GM21717 (cell line): ENCODE measurements around the gene DBH.

Experiments used
- ATAC-seq: cut with Tn5 transposase; IDR thresholded peaks from one replicate; pipeline ENCODE4 v1.9.1; 2021; ENCODE audit warnings: mild to moderate bottlenecking, moderate library complexity; ENCODE audit not compliant: unreplicated experiment

DBH gene

DNA sequence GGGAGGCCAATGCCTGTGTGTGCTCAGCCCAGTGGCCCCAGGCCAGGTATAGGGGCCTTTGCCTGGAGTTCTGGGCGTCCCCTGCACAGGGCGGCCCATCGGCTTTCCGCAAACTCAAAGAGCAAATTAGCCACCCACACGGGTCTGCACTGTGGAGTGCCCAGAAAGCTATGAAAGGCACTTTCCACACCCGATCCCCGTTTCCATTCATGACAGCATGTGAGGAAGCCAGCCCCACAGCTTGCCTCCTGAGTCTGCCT, 5.2 kb downstream of the DBH start:
- no peak for ATAC-seq

DNA sequence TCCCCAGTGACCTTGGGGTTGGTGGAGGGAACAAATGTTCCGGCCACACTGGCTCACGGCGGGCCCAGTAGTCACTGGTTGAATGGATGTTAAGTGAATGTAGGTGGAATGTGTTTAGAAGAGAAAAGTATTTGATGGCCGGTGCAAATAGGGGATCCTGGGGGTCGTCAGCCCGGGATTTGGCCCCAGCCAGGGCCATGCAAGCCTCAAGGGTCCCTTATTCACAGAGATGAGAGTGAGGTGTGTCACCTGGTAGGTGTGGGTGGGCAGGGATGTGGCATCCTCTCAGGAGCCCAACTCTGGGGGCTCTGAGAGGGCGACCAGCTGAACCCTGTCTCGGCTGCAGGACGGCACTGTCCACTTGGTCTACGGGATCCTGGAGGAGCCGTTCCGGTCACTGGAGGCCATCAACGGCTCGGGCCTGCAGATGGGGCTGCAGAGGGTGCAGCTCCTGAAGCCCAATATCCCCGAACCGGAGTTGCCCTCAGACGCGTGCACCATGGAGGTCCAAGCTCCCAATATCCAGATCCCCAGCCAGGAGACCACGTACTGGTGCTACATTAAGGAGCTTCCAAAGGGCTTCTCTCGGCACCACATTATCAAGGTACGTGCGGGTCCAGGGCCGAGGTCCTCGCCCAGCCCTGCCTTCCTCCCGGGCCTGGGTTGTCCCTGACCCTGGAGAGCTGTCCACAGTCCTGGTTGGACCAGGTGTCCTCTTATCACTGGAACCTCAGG, 5.9 kb downstream of the DBH start:
- ATAC-seq = no peak

DNA sequence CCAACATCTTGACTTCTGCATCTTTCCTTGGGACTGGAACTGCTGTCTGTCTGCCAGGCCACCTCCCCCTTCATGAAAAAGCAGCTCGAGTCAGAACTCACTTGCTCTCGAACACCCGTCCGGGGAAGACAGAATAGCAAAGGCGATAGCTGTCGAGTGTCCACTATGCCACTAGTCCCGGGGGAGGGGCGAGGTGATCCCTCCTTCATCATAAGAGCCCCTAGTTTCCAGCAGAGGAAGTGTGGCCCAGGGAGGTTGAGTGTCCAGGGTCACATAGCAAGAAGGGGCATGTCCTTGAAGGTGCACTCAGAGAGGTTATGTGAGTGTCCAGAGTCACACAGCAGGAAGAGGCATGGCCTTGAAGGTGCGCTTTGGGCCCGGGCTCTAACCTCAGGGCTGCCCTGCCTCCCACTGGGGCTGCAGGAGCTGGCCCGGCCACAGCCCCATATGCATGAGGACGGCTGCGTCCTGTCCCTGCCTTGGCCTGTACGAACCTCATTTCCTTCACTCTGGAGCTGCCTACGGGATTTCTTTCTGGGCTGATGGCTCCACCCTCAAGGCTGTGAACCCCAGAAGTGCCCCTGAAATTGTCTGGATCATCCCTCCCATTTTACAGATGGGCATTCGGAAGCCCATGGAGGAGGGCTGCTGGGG, 6.7 kb downstream of the DBH start:
- ATAC-seq = no peak

DNA sequence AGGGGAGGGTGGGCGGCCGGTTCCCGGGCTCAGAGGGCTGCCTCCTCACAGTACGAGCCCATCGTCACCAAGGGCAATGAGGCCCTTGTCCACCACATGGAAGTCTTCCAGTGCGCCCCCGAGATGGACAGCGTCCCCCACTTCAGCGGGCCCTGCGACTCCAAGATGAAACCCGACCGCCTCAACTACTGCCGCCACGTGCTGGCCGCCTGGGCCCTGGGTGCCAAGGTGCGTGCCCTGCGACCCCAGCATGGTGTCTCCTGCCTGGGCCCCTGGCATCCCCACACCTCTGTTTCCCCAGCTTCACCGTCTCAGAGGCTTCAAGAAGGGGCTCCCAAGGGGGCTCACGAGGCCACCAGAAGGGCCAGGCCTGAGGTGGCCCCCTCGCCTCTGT, 7.2 kb downstream of the DBH start:
- no peak for ATAC-seq

DNA sequence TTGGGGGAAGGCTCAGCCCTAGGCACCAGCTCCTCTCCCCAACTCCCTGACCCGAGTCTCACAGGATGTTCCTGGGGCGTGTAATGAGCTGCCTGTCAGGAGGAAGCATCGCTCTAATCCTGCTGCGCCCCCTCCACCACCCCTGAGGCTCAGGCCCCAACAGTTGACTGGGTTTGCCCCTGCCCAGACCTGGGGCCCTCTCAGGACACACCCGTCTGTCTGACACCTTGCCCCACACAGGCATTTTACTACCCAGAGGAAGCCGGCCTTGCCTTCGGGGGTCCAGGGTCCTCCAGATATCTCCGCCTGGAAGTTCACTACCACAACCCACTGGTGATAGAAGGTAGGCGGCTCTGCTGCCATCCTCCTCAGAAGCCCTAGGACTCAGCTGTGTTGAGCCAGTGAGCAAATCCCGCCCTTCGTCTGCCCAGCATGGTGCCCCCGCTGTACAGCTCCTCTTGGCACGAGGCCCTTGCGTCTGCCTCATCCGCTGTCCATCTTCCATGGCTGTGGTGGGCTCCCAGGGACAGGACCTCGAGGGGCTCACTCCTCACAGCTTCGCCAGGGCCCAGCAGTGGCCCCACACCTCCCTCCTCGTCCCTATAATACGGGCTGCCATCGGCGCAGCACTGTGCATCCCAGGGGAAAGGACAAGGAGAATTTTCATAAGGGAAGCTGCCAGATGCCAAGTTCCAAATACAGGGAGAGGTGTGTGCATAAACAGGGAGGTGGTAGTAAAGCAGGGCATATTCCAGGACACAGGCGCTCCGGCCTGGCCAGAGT, 8.0 kb downstream of the DBH start:
- no peak for ATAC-seq

DNA sequence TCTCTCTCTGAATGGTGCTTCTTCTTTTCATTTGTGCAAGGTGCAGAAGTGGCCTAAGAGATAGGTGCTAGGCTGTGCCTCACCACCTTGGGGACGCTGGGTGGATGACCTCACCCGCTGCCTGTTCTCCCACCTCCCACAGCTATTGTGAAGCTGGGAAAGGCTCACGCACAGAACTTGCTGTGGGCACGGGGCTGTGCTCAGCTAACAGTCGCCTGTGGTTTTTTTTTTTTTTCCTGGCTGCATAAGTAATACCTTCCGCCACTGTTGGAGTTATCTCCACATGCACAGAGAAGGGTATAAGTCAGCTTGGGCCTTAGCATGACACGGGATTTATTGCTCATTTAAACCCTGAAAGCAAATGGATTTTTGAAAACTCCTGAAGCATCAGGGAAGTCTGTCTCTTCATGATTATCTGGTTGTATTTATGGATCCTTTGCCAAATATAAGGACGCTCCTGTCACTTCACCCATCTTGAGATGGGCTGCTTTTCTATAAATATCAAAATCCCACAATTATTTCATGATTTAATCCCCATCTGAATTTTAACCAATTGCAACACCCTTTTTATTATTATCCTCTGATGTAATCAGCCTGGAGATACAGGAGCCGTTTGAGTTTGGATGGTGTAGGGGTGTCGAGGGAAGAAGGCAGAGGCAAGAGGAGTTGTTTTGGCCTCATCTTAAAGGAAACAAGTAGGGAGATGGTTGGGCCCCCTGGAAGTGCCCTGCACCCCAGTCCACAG, 9.0 kb downstream of the DBH start:
- ATAC-seq = no peak

DNA sequence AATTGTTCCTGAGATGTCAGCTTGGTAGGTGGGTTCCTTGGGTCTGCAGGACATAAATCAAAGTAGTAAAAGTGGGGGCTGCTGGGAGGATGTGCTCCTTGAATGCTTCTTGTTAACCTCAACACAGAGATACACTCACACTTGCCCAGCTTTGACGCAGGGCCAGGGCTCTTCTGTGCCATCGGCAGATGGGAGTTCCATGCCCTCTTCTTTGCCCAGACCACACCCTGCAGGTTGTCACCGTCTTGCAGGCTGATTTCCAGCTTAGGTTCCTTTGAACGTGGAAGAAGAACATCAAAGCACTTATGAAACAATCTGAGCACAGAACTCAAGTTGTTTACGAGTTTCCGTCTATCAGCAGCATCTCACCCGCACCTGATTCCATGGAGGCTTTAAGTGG, 11.0 kb downstream of the DBH start:
- ATAC-seq = no peak

DNA sequence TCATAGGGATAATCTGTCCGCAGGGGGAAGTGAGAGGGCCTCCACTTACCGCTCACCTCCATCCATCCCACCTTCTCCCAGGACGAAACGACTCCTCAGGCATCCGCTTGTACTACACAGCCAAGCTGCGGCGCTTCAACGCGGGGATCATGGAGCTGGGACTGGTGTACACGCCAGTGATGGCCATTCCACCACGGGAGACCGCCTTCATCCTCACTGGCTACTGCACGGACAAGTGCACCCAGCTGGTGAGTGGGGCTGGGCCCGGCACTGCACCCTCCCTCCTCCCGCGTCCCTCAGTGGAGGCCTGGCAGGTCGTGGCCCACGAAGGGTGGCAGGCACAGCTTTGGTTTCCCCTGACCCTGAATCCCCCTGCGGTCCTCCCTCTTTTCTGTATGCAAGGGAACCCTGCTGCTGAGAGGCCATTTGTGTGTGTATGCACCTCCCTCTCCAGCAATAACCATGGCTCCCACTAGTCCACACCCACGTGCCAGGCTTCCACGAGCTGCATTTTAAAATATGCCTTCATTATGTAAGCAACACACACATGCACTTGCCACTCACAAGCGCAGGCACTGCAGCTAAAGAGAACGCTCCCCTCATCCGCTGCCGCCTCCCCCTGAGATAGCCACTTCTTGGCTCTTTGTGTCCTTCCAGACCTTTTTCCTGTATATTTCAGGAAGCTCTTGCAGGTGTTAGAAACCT, 11.8 kb downstream of the DBH start:
- ATAC-seq = no peak

DNA sequence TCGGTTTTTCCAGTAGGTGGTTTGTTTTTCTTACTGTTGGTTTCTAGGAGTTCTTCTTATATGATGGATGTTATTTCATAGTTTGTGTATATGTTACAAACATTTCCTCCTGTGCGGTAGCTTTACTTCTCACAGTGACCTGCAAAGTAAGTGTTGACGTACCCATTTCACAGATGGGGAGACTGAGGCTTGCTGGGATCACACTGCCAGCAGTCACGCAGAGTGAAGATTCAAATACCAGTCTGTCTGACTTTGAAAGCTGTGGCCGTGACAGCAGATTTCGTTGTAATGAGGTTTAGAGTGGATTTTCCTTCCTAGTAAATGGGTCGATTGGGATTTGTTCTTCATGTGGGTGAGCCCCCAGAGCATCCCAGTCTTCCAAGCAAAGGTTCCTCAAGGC, 13.0 kb downstream of the DBH start:
- ATAC-seq = no peak

DNA sequence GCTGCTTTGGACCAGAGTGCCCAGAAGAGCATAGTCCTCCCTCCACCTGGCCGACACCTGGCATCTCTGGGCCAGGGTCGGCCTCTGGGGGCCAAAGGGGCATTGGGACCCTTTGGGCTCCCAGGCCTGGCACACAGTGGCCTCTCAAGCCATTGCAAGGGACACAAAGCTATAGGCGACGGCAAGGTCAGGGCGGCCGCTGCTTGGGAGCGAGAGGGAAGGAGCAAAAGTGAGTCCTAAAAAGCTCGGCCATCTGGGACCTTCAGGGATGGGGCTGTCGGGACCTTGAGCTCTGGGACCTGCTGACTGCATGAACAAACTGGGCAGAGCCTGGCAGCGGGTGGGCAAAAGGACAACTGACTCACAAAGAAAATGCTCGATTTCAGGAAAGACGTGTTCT, 13.9 kb downstream of the DBH start:
- no peak for ATAC-seq

DNA sequence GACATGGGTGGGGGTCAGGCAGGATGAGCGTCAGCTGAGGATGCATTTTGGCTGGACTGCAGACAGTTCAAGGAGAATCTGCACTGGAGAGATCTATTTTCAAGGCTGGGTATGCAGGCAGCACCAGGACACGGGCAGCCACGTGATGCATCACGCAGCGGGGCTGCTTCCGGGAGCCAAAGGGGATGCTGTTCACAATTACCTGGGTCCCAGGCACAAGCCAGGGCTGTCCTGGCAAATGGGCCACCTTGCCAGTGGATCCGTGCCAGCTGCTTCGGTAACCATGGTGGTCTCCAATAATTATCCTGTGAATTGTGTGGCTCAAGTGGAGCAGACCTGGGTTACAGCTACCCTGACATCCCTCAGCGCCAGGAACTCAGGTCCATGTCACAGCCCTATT, 17.5 kb downstream of the DBH start:
- no peak for ATAC-seq

DNA sequence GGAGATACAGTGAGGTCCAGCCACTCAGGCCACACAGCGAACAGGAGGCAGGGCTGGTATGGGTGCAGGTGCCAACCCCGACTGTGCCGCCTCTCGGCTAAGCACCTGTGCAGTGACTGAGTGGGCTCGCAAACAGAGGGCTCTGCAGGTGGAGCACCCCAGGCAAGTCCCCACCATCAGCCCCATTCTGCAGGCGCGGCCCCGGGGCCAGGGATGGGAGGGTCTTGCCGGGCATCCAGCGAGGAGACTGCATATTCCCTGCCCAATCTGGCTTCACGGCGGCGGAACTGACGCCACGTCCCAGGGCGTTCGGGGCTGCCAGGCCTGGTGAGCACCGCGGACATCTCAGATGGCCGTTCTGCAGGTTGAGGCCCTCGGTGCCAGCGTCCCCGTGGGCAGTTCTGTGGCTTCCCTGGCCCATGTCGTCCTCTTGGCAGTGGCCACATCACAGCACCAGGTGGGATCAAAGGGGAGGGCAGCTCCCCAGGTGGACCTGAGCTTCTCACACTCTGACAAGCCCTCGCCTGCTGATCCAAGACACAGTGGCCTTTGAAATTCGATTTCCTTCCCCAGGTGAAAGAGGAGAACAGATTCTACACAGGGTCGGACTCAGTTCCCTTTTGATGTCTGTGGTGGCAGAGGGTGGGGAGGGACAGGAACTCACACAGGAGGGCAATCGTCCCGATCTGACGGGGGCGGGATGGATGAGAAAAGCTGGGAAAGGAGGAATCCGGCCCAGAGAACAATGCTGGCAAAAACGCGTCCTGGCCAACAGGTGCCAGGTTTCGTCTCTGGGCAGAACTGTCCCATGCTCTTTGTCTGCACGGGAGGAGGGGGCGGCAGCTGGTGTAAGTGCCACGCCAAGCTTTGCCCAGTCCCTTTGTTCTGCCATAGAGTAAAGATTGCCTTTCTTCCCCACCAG, 18.8 kb downstream of the DBH start:
- ATAC-seq = no peak

DNA sequence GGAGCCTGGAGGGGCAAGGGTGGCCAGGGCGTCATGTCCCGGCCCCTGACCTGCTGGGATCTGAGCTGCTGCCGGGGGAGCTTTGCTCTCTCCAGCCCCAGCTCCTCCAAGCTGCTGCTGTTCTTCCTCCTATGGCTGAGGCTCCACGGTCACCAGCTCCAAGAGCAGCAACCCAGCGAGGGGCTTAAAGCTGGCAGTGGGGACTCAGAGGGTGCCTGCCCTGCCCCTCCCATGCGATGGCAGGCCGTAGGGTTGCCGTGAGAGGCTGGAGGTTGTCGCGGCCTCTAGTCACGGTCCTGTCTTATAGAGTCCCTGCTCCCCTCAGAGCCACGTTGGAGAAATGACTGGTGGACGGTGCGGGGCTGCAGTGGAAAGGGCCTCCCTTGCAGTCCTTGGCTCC, 19.5 kb downstream of the DBH start:
- no peak for ATAC-seq

DNA sequence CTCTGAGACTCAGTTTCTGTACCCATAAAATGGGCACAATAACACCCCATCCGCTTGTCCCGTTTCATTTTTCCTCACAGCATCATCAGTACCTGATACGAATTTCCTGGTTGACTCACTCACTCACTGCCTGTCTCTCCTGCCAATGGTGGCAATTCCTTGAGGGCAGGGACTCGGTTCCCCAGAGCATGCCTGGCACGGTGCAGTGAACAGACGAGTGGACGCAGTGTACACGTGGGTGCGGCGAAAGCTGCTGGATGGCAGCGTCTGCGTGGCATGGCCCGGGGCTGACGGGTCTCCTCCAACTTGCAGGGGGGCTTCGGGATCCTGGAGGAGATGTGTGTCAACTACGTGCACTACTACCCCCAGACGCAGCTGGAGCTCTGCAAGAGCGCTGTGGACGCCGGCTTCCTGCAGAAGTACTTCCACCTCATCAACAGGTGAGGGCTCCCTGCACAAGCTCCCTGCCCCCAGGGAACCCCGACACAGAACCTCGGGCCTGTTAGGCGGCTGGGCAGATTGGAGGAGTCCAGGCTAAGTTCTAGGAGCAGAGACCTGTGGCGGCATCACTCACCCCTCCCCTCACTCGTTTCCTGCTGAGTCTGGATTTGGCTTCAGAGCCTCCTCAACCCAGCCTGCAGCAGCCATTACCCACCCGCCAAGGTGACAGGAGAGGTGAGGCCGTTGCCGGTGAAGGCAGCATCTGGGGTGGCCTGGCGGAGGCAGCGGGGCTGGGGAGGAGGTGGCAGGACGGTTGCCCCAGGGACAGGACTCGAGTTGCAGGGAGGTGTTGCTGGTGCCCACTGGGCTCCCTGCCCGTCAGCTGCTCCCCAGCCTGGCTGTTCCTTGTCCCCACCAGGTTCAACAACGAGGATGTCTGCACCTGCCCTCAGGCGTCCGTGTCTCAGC, 20.3 kb downstream of the DBH start:
- no peak for ATAC-seq

DNA sequence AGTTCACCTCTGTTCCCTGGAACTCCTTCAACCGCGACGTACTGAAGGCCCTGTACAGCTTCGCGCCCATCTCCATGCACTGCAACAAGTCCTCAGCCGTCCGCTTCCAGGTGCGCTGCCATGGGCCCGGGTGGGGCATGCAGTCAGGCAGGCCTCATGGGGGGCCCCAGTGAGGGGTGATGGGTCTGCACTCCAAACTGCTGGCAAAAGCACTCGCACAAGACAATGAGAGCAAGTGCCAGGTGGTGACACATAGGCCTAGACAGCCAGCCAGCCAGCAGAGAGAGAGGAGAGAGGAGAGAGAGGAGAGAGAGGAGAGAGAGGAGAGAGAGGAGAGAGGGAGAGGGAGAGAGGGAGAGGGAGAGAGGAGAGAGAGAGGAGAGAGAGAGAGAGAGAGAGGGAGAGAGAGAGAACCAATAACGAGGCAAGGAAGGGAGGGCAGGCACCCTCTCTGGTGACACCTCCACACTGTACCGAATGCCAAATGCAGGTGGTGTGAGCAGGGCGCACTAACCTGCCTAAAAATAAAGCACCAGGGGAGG, 21.0 kb downstream of the DBH start:
- no peak for ATAC-seq

DNA sequence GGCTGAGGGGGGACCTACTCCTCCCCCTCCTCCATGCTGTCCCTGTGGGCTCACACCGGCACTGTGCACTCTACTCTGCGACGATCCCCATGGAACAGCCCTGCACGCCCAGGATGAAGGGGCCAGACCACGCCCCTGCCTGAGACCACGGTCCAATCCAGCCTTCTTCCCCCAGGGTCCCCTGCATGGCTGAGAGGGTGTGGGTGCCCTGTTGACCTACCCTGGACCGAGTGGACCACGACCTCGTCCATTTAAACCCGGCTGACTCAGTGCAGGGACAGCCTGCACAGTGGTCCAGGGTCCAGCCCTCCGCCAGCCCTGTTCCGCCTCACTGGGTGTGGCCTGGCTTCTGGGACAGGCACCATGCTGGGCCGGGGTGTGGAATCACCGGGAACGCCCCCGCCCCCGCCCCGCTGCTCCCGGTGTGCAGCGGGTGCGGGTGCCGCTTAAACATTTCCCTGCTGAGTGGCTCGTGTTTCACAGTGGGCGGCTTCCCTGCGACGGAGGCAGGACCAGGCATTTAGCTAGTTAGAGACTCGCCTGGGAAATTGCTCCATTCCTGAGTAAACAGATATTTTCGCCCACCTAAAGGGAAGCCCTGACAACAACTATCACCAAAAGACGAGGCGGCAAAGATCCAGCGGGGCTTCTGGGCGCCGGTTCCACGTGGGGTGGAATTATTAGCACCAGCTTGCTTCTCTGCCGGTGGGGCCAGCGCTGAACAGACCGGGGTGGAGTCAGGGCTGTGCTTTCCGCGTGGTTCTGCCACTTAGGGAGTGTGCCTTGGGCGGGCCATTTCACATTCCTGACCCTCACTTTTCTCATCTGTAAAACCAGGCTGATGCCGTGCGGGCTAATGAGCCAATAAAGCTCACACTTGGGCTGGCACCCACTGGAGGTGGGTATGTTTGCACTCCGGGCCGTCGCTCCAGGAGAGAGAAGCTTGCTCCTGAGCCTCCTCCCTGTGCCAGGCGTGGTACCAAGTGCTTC, 22.6 kb downstream of the DBH start:
- ATAC-seq = no peak

DNA sequence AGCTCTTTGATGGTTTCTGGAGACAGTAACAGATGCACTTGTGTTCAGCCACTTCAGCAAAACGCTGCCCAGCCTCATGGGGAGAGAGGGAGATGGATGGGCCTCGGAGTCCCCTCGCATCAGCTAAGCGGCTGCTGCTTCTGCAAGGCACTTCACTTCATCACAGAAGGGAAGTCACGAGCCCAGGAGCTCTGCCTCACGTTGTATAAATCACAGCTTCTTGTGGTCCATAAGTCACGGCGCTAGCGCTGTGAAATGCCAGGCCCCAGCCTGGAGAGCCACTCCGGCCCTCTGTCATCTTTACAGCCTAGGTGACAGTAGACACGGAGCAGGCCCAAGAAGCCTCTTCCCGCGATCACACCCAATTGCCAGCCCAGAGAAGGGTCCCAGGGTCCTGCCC, 23.4 kb downstream of the DBH start:
- ATAC-seq = no peak
